Kidney (tissue), 14 donors: ENCODE measurements around the gene HNRNPF. TPM values are rescaled to one million over a fixed set of nuclear protein-coding genes. Genes with fewer than 3 reads are reported as not detected.

Experiments used
- DNase-seq, 5 donors: peaks; one replicate each; pipeline ENCODE4 v3.0.0-alpha.2; 2013 to 2020
- FAIRE-seq: peaks from 2 replicates; lab custom pipeline; 2012; peaks lifted over from hg19 to GRCh38; lab: Jason Lieb, UNC
- H3K27ac ChIP-seq, 2 donors: one replicate each; pipeline ENCODE4 v1.7.0; 2013; ENCODE audit warnings: low read depth in 2 of 2, low read length in 2 of 2, inconsistent platforms in 1 of 2
- H3K27me3 ChIP-seq: one replicate; pipeline ENCODE4 v1.7.1; 2013; ENCODE audit warnings: low read length, inconsistent platforms; ENCODE audit not compliant: control insufficient read depth, insufficient read depth
- H3K36me3 ChIP-seq, 3 donors: one replicate each; pipeline versions ENCODE4 v1.7.0 to v1.7.1; 2013; ENCODE audit warnings: low read length in 3 of 3, control low read depth in 1 of 3, inconsistent platforms in 1 of 3; ENCODE audit not compliant: insufficient read depth in 3 of 3, control insufficient read depth in 2 of 3
- H3K4me1 ChIP-seq, 3 donors: one replicate each; pipeline versions ENCODE4 v1.7.0 to v1.7.1; 2013; ENCODE audit warnings: low read length in 3 of 3, inconsistent platforms in 1 of 3, low read depth in 1 of 3; ENCODE audit not compliant: control insufficient read depth in 2 of 3, insufficient read depth in 2 of 3
- H3K4me3 ChIP-seq, 3 donors: one replicate each; pipeline versions ENCODE4 v1.7.0 to v1.8.1; 2013; ENCODE audit warnings: low read length in 3 of 3, control low read depth in 1 of 3, inconsistent platforms in 1 of 3
- H3K9ac ChIP-seq, 3 donors: one replicate each; pipeline versions ENCODE4 v1.7.0 to v1.7.1; 2013; ENCODE audit warnings: low read length in 3 of 3, control low read depth in 1 of 3, inconsistent platforms in 1 of 3
- H3K9me3 ChIP-seq, 3 donors: one replicate each; pipeline versions ENCODE4 v1.7.0 to v1.7.1; 2013; ENCODE audit warnings: low read length in 3 of 3, control low read depth in 1 of 3, inconsistent platforms in 1 of 3; ENCODE audit not compliant: control insufficient read depth in 2 of 3, insufficient read depth in 1 of 3
- CTCF ChIP-seq: IDR thresholded peaks from 3 replicates; pipeline ENCODE4 v1.5.1; 2012; ENCODE audit warnings: mild to moderate bottlenecking, moderate library complexity, borderline replicate concordance; ENCODE audit not compliant: insufficient read depth; ENCODE audit errors: extremely low read depth
- intact Hi-C: fragments of 100-400 bp; cut with DNase I; formaldehyde crosslinking; loops from one replicate; pipeline ENCODE4 v1.11.1; 2022
- polyA plus RNA-seq: library from polyadenylated mRNA; stranded (reverse); fragments of 350-450 nt; fragmentation: Illumina TruSeq; extraction: RNeasy Lipid Tissue Mini Kit (QIAGEN cat#74804); gene quantifications from one replicate; pipeline ENCODE4 v1.2.3, GENCODE V29; 2014; ENCODE audit warnings: low read depth, low replicate concordance; ENCODE audit not compliant: insufficient read depth
- total RNA-seq: library from RNA; stranded (reverse); fragmentation: NEBNext Ultra II Directional; extraction: Animal tissue kit (Norgen Biotek cat#: 25700); gene quantifications from one replicate; pipeline ENCODE4 v1.2.1, GENCODE V29; 2021
- donor health status: control.
- donor health status: control.
- donor health status: control.
- donor health status: control.
- donor health status: control.
- donor health status: DM: yes; HTN: yes; CAD: no.
- donor health status: Normal renal cell carcinoma (clear cell type).

HNRNPF gene
- total and polyA plus RNA-seq, 2 donors from 2014 or later, result 74.0 to 190 TPM

GRCh38 chr10:43407576-43408330 is 1.2 kb downstream of the HNRNPF start:
- Histone ChIP-seq H3K36me3 (peaks cover 0 to 3% (median 0%) of the 10 kb centered on the region in 3 donors), H3K27me3 (no peaks in the 10 kb centered on the region), H3K4me1 (peaks cover 0 to 10% (median 3%) of the 10 kb centered on the region in 3 donors), H3K9me3 (no peaks in the 10 kb centered on the region), H3K9ac (peak overlapping the region; percentile 69 to 94 (median 72)), H3K27ac (peak overlapping the region; percentile 99), H3K4me3 (peak overlapping the region; percentile 67 to 84 (median 75))
- FAIRE-seq, result no peak
- intact Hi-C loops, result no loop called here
- DNase-seq, result peak; percentile 86 to 98 (median 94)
- TF ChIP-seq CTCF, result peak; percentile 5

- Histone ChIP-seq H3K4me3 (peak overlapping the region; percentile 75 to 86 (median 84)), H3K36me3 (peaks cover 0 to 3% (median 0%) of the 10 kb centered on the region in 3 donors), H3K4me1 (peaks cover 0 to 10% (median 3%) of the 10 kb centered on the region in 3 donors), H3K9ac (peak overlapping the region; percentile 69 to 94 (median 72)), H3K27me3 (no peaks in the 10 kb centered on the region), H3K27ac (peak overlapping the region; percentile 99), H3K9me3 (no peaks in the 10 kb centered on the region)
- TF ChIP-seq CTCF, result no peak
- DNase-seq, result peak; percentile 55 to 89 (median 79)
- no peak for FAIRE-seq
- intact Hi-C loops, result no loop called here
These were observed 1.8 kb downstream of the HNRNPF start for GRCh38 chr10:43407148-43407575.

- intact Hi-C loops, result no loop called here
- DNase-seq (no peak), FAIRE-seq (no peak)
- H3K27me3 ChIP-seq, result no peaks in the 10 kb centered on the region
- peaks cover 0 to 3% (median 0%) of the 10 kb centered on the region in 3 donors for H3K36me3 ChIP-seq
- no peak overlapping the region for H3K27ac ChIP-seq
- TF ChIP-seq CTCF, result no peak
- H3K4me1 ChIP-seq, result peaks cover 0 to 11% (median 8%) of the 10 kb centered on the region in 3 donors
- no peaks in the 10 kb centered on the region for H3K9me3 ChIP-seq
- H3K4me3 ChIP-seq, result no peak overlapping the region
- no peak overlapping the region for H3K9ac ChIP-seq
These were observed 4.3 kb downstream of the HNRNPF start for GRCh38 chr10:43404704-43405084.
